Measurements from ENCODE around the gene ASPG.

- TF ChIP-seq CTCF (IDR thresholded peaks at IDR 0.05; ENCODE audit: insufficient read depth, low read length) (no peak), SPI1 (IDR thresholded peaks at IDR 0.05; ENCODE audit: borderline replicate concordance, low read depth) (no peak)
These were observed 21.0 kb downstream of the ASPG start for GRCh38 chr14:104106471-104106991.
